NCI-H2029 treated with DMSO at 0.1 percent for 48 hours (cell line): ENCODE results near the gene FAM149A.

Source experiments
- DNase-seq: peaks from one replicate; lab custom pipeline; 2025; lab: John Stamatoyannopoulos, UW

Gene FAM149A

DNA sequence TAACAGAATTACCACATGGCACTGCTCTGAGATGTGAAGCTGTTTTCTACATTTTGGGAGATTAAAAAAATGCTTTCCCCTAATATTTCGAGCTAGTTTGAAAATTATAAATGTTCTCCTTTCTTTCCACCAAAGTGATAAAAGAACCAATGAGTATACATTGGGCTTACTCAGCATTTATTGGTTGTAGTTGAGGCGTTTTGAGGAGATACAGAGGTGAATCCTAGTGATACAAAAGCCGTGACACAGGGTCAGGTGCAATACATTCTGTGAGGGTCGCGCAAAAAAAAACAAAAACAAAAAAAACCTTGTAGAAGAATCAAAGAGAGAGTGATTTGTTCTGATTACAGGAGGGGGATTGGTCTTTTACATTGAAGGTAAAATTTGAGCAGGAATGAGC lies 54.5 kb downstream of the FAM149A start:
- no peak for DNase-seq

DNA sequence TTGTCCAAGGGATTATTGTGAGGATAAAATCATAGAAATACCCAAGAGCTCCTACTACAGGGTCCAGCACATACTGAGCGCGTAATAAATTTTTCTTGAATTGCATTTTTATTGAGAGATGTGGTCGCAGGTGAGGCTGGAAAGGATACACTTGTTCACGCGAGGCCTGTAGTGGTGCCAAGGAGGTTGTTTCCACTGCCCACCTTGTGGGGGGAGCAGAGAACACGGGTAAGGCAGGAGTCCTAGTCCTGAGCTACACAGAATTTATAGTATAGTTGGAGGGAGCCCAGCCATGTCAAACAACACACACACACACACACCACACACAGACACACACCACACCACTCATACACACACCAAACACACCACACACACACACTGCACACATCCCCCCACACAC lies 55.1 kb downstream of the FAM149A start:
- no peak for DNase-seq

DNA sequence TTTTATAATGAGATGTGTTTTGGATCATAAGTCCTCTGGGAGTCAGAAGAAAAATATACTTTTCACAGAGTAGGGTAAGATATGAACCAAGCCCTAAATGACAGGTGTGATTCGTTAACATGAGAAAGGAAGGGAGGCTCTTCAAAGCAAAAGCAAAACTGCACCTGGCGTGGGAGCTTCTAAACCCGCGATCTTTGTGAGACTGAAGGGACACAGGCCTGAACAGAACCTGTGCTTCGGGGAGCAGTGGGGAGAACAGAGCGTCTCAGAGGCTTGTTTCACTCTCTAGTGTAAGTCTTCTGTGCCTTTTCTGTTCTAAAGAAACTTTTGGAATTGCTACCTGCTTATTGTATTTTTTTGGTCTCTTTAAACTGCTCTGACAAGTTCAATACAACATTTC lies 56.6 kb downstream of the FAM149A start:
- DNase-seq, result peak; percentile 64

DNA sequence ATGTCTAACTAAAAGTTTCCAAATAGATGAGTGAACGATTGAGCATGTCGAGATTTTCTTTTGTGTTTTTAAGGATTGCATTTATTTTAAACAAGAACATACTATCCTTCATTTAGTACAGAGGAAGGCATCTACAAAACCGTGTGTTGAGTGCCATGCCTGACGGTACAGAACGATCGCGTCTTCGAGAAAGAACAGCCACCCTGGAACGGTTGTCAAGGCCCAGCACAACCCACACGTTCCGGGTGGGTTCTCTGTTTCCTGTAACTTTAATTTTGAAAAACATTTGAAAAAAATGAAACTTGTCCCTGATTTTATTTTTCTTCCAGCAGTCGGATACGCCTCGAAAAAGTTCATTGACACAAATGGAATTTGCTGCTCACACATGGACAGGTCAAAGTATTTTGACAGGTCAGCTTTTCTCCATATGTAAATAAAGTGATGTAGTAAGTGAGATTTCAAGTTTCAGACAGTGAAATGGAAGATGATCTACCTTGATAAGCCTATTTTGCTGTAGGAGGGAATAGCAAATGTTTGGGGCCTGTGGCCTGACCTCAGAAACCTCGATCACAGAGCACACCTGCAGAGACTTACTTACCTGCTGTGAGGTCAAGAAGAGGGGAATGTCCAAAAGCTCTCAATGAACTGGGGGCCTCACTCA lies 62.5 kb downstream of the FAM149A start:
- no peak for DNase-seq

DNA sequence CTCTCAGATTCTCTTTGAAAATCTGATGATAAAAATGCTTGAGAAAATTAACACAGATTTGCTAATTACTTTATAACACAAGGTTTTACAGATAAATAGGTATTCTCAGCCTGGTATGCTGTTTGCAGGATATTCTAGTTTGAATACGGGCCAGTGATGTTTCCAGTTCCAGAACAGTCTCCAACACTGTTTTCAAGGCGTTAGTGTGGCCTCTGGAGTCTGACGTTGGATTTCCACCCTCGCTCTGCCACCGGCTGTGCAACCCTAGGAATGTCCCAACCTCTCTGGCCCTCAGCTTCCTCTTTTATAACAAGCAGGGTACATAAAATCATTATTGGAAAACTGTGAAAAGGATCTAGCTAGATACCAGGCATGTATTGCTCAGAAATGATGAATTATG lies 63.1 kb downstream of the FAM149A start:
- DNase-seq, result no peak

DNA sequence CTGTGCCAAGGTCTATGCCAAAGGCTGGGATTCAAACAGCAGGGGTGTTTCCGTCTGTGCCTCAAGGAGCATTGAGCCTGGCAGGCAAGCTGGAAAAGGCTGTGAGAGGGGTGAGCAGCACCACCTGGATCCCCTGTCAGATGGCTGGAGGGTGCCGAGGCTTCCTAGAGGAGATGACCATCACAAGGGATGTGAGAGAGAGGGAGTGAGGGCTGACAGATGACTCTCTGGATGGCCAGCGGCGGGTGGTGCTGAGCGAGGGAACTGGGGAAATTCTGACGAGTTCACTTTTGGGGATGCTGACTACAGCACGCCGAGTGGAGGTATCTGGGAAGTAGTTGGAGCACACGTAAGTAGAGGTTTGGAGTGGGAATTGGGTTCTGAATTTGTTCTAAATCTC lies 64.2 kb downstream of the FAM149A start:
- no peak for DNase-seq

DNA sequence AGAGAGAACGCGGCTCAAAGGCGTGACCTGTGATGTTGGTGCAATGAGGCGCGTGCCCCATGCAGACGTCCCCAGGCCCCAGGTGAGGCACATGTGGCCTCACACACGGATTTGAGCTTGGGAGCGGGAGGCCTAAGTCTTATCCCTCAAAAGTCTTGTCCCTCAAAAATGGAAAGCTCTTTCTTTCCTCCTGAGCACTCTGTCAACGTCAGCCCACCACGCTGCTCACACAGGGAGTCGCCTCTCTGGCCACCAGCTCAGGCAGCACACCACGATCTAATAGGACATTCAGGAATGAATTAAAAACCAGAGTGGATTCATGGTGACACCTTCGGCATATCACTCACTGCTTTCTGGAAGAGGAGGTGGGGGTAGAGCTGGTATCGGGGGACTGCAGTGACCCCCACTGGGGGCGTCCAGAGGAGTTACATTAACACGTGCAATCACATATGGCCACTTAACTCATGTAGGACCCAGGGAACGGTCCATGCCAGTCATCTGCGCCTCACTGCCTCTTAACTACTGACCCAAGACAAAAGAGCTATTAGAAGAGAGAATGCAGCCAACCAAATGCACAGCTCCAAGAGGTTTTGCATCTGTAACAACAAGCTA lies 64.9 kb downstream of the FAM149A start:
- DNase-seq, result no peak

DNA sequence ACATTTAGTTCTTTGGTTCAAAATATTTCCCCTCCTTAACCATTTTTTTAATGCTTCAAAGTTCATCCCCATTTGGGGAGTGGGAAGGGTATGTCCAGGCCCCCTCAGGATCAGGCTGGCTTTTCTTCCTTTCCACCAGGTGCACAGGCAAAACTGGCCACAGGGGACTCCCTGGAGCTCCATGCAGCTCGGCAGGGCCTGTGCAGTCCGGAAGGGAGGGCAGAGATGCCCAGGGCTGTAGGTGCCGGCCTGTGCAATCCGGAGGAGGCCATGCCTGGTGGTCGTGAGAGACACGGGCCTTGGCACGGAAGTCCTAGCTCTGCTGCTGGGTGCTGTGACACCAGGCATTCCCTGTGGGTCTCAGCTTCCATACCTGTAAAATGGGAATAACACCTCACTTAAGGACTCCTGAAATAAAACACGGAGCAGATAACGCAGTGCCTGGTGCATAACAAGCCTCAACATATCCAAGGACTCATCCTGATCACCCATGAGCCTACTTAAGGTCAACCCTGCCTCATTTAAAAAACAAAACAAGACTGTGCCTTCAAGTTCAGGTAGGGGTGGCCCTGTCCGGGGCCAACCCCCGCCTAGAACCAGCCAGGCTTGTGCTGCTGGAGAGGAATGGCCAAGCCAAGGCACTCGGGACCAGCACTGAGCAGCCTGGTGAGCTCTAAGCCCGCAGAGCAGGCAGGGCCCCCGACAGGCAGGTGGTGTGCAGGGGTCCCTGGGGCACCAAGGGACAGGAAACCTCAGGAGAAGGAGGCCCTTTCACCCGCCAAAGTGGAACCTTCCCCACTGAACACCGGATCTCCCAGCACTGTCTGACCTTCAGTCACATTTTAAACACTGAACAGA lies 65.7 kb downstream of the FAM149A start:
- DNase-seq, result no peak

DNA sequence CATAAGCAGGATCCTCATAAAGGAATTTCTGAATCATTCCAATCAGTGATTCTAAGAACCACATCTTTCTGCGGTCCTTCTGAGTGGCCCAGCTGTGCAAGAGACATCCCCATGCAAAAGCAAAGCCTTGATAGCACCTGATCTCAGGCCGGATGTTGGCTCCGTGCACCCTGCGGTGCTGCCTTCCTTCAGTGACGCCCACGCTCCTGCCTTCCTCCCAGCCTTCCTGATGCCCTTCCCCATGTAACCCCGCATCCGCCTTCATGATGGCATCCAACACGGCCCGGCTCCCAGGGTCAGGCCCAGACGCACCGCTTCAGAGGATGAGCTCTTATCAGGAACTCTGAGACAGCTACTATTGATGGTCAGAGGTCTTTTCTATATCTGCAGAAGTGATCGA lies 66.5 kb downstream of the FAM149A start:
- DNase-seq, result no peak

DNA sequence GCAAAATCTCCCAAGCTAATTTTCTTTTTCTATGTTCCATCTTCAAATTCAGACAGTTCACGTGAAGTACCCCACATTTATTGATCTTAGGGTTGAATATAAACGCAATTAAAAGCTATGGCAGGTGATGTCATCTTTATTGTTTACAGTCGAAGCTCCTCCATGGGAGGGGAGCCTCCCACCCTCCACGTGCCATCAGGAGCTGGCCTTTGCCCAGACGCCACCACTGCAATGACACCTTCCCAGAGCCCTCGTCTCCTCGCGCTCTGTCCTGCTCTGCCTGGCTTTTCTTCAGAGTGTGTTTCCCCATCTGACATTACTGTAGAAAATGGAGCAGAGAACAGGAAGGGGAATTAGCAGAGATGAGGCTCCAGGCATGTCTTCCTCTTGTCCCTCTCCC lies 68.0 kb downstream of the FAM149A start:
- DNase-seq, result no peak

DNA sequence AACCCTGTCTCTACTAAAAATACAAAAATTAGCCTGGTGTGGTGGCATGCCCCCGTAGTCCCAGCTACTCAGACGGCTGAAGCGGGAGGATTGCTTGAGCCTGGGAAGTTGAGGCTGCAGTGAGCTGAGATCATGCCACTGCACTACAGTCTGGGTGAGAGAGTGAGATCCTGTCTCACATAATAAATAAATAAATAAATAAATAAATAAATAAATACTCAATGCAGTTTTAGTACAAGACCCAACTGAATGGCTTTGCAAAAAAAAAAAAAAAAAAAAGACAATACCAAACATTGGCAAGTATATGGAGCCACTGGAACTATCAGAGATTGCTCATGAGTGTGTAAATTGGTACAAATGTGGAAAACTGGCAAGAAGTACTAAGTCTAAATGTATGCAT lies 83.6 kb downstream of the FAM149A start:
- no peak for DNase-seq

DNA sequence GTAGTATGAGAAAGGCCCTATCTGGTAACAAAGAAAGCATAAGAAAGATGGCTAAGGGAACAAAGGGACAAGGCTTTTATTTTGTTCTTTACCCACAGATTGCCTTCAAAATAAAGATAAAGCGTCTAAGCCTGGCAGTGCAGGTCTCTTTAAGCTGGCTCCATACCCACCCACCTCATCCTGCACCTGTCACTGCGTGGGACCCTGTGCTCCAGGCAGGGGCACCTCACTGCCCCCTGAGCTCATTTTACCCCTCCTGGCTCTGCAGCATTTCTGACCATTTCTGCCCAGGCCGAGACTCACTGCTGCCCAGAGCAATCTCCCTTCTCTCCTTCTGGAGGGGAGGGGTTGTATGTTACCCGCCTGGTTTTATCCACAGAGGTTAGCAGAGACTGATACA lies 85.2 kb downstream of the FAM149A start:
- DNase-seq, result no peak

DNA sequence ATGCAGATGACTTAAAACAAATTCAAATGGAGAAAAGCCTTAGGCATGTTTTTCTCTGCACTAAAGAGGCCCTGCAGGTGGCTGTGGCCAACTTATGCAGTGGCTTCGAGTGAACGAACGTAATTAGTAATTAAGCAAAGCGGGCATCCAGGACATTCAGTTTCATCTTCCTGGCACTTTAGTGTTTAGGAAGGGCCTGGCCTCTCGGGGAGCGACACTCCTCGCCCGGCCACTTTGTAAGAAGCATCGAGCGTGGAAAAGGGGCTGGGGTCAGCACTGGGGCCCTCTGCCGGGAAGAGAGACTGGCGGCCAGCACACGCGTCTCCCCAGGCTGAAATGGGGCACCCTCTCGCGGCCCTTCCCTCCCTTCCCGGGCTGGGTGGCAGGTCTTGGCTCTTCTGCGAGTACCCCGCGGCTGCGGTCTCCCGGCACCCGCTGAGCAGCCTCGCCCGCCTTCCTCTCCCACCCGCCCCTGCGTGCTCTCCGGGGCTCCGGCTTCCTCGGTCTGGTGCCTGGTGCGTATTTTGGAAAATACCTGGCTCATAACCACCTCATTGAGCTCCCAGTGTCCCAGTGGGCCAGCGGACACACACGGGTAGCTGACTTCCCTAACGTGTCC lies 86.2 kb downstream of the FAM149A start:
- no peak for DNase-seq

DNA sequence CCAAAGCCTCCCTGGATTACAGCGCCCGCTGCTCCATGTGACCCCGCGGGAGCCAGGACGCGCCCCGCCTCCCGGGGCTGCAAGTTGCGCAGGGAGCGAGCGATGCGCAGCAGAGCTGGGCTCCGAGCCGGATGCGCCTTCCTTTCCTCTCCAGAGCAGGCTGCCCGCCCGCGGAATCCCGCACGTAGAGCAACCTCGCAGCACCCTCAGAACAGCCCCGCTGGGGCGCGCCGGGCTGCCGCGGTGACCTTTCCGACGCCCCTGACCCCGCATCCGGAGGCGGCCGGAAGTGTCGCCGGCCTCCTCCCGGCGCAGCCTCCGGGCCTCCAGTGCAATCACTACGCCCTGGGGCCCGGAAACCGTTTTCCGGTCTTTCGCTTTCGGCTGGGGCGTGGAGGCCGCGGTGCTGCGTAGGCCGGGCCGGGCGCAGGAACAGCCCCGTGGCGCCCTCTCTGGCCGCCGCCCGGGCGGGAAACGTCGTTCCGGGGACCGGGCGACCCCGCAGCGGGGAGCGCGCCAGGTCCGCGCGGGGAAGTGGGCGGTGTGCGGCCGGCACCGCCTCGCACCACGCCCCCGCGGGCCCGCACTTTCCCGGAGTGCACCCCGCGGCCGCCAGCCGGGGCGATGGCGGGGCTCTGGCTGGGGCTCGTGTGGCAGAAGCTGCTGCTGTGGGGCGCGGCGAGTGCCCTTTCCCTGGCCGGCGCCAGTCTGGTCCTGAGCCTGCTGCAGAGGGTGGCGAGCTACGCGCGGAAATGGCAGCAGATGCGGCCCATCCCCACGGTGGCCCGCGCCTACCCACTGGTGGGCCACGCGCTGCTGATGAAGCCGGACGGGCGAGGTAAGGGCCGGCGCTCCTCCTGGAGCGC lies 86.9 kb downstream of the FAM149A start, which contains the start of gene CYP4V2:
TSS of gene CYP4V2 (plus strand) at position 368 of the 866 bp plus-strand sequence. CDS start at position 625, 257 bp downstream.
- no peak for DNase-seq

DNA sequence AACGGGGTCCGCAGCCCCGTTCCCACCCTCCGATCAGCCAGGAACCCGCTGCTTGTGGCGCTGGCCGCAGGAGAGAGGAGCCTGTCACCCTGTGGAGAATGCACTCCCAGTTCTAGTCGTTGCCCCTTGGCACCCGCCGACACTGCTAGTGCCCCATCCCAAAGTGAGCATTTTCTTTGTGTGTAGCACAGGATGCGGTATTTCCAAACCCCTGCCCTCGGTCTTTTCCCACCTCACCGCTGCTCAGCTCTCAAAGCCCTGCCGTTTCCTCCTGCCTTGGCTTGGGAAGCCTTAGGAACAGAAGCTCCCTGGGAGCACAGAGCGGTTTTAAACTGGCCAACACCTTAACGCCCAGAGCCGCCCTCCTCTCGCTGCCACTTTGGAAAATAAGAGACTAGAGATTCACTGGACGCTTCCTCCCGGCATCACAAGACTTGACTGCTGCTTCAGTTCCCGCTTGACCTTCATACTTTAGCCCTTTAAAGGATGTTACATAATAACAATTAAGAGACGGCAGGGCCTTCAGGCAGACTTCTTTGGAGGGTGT lies 87.6 kb downstream of the FAM149A start:
- DNase-seq, result no peak

DNA sequence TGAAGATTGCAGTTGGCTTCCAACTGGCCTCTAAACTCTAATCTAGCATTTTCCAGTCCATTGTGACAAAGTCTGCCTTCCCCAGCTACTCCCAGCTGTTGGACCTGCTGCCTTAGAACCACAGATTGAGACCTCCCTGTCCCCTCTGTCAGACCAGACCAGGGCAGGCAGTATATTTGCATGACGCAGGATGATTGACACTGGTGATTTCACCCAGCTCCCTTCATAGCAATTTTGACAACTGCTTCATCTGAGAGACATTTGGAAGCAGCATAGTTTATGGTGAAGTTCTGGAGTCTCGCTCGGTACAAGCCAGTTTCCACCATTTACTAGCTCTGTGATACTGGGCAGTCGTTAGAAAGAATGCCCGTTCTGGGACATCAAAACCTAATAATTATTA lies 89.3 kb downstream of the FAM149A start:
- no peak for DNase-seq

DNA sequence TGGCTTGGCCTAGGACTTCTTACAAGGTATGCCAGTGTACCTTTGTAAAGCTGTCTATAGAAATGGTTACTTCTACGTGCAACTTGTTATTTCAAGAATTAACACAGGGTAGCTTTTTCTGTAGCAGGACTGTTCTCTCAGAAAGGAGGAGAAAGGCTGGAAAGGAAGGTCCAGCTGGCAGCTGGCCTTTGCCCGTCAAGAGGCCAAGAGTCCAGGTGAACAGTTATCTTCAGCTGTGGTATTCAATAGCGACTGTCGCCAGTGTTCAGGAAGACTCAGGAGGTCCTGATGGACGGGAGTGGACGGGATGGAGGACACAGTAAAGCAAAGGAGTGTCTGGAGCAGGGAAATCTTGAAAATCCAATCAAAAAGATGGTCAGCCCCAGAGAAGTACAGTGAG lies 91.6 kb downstream of the FAM149A start:
- no peak for DNase-seq

DNA sequence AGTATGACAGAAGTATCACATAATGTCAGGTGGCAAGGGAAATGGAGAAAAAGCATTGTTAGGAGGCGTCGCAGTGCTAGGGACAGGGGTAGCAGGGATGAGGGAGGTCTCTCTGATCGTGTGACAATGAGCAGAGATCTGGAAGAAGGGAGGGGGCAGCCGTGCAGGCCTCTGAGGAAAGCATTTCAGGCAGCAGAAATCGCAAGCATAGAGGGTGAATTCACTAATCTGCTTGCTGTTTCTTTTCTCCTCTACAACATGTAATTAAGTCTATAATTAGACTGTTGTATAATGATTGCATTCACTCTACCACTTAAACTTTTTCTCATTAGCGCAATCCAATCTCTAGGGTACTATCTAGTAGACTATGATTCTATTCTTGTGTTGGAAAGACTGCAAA lies 96.0 kb downstream of the FAM149A start:
- DNase-seq, result no peak

DNA sequence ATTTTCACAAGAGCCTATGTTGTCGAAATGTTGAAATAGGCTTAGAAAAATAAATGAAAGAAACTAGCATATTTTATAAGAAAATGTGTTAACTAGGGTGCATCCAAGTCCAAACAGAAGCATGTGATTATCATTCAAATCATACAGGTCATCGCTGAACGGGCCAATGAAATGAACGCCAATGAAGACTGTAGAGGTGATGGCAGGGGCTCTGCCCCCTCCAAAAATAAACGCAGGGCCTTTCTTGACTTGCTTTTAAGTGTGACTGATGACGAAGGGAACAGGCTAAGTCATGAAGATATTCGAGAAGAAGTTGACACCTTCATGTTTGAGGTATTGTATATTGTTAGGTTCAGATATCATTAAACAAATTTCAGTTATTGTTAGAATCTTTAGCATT lies 96.5 kb downstream of the FAM149A start:
- DNase-seq, result no peak

DNA sequence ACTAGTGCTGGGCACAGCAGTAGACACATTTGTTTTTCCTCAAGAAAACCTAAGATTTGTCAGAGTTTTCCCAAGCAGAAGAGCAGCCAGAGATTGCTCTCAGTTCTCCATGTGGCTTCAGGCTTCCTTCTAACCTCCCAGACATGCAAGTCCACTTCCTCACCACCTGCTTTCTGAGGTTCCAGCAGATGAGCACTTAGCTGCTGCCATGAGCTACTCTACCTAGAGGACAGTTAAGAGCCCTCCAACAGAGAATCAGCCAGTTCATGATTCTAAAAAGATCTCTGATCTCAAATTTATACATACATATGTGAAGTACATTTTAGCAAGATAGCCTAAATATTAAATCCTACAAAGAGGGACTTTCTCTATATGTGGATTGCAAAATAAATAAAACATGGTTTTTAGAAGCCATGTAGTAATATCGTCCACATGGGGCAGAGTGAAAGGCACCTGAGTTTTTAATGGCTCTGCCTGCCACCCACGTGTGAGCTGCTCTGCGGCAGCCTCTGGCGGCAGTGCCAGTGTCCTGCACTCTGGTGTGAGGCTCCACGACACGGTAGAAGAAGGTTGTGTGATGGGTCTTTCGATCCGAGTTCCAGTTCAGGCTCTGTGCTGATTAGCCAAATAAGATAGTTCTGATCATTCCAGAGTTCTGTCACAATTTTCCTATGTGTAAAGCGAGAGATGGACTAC lies 97.2 kb downstream of the FAM149A start:
- no peak for DNase-seq
